ENCODE measurements around the gene PDYN.

PDYN gene

DNA sequence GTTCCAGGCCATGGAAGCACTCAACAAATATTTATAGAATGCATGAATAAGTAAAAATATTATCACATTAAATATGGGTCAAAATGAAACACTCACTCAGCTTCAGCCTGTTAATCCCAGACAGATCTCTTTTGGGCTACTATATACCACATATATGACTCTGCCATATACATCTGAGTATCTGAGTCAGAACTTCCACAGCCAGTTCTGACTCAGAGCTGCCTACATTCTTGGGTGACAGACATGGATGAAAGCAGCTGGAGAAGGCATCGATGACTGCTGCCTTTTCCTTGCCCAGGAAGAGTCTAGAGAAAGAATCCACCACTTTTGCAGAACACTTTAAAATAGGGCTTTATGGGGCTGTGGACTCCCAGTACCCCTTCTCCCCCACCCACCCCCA lies 11.5 kb upstream of the PDYN start:
- no peak for DNase-seq (ENCODE audit: extremely low read depth, low read depth)
- H3K4me3 ChIP-seq (replicated peaks; ENCODE audit: low read depth, low read length): no peak overlapping the region
- TF ChIP-seq, protein P1, sequence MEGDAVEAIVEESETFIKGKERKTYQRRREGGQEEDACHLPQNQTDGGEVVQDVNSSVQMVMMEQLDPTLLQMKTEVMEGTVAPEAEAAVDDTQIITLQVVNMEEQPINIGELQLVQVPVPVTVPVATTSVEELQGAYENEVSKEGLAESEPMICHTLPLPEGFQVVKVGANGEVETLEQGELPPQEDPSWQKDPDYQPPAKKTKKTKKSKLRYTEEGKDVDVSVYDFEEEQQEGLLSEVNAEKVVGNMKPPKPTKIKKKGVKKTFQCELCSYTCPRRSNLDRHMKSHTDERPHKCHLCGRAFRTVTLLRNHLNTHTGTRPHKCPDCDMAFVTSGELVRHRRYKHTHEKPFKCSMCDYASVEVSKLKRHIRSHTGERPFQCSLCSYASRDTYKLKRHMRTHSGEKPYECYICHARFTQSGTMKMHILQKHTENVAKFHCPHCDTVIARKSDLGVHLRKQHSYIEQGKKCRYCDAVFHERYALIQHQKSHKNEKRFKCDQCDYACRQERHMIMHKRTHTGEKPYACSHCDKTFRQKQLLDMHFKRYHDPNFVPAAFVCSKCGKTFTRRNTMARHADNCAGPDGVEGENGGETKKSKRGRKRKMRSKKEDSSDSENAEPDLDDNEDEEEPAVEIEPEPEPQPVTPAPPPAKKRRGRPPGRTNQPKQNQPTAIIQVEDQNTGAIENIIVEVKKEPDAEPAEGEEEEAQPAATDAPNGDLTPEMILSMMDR (IDR thresholded peaks at IDR 0.05; ENCODE audit: low read depth, low read length, missing control alignments): no peak

DNA sequence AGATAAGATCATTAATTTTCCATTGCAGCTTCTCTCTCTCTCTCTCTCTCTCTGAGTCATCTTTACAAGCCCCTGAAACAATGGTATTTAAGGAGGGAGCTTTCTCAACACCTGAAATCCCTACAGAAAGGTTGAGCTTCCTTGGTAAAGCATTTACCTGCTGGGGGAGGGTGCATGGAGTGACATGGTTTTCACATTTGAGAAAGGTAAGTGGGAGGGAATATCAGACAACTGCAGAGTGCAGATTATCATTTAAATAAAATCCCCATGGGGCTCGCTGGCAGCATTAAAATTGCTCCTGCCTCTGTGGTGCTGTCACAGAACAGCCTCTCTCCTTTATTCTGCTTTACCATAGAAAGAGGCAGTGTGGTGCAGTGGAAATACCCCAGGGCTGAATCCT lies 10.3 kb upstream of the PDYN start:
- no peak for DNase-seq (ENCODE audit: extremely low read depth, low read depth)
- no peak overlapping the region for H3K4me3 ChIP-seq (replicated peaks; ENCODE audit: low read depth, low read length)
- TF ChIP-seq, protein P1 (IDR thresholded peaks at IDR 0.05; ENCODE audit: low read depth, low read length, missing control alignments): no peak

DNA sequence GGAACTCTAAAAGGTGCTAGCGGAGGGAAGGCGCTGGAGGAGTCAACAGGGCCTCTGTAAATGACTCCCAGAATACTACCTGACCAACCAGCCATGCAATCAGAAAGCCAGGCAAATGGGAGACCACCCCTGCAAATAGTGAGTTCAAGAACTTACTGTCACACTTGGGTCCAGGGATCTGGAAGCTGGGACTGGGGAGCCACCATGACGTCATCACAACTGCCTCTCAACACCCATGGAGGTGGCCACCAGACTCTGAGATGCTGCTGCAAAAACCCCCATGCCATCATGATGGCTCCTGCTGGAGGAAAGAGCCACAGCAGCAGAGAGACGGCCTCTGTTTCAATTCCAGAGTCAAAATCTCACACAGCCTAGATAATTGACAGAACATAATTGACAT lies 8.5 kb upstream of the PDYN start:
- no peak for DNase-seq (ENCODE audit: extremely low read depth, low read depth)
- TF ChIP-seq, protein P1 (IDR thresholded peaks at IDR 0.05; ENCODE audit: low read depth, low read length, missing control alignments): no peak
- H3K4me3 ChIP-seq (replicated peaks; ENCODE audit: low read depth, low read length): no peak overlapping the region

DNA sequence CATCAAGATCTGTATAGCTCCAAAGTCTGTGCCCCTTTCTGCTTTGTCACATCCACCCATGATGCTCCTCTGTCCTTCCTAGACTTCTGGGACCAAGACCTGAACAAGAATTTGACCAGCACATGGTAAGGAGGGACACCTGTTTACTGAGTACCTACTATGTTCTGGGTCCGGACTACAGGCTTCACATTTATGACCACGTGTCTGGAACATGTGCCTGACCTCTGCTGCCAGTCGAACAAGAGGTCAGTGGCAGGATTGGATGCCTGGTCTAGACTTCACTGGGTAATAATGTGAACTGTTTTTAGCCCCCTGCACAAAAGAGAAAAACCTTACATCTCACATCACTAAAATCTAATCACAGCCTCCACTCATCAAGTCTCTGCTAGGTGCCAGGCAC lies 7.3 kb upstream of the PDYN start:
- DNase-seq (ENCODE audit: extremely low read depth, low read depth): no peak
- H3K4me3 ChIP-seq (replicated peaks; ENCODE audit: low read depth, low read length): no peak overlapping the region
- TF ChIP-seq, protein P1 (IDR thresholded peaks at IDR 0.05; ENCODE audit: low read depth, low read length, missing control alignments): no peak

DNA sequence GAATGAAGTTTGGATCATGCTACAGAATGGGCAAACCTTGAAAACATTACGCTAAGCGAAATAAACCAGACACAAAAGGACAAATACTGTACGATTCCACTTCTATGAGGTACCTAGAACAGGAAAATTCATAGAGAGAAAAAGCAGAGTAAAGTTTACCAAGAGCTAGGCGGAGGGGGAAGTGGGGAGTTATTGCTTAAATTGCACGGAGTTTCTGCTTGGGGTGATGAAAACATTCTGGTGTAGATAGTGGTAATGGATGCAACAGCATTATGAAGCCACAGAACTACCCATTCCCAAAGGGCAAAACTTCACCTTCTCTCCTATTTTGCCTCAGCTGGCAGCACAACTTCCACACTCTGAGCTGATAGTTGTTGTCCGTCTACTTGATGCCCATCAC lies 6.4 kb upstream of the PDYN start:
- H3K4me3 ChIP-seq (replicated peaks; ENCODE audit: low read depth, low read length): no peak overlapping the region
- TF ChIP-seq, protein P1 (IDR thresholded peaks at IDR 0.05; ENCODE audit: low read depth, low read length, missing control alignments): no peak
- DNase-seq (ENCODE audit: extremely low read depth, low read depth): no peak

DNA sequence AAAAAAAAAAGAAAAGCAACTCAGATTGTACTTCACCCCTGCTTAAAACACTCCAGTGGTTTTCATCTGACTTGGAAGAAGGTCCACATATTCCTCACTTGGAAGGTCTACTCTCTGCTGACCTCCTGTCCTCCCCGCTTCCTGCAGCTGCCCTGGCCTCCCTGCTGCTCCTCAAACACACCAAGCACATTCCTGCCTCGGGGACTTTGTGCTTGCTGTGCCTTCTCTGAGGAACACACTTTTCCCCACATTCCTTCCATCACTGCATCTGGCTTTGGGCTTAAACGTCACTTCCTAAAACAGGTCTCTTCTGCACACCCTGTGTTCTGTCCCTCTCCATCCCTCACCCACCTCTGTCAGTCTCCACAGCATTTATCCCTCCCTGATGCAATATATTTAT lies 4.9 kb upstream of the PDYN start:
- no peak for DNase-seq (ENCODE audit: extremely low read depth, low read depth)
- TF ChIP-seq, protein P1 (IDR thresholded peaks at IDR 0.05; ENCODE audit: low read depth, low read length, missing control alignments): no peak
- no peak overlapping the region for H3K4me3 ChIP-seq (replicated peaks; ENCODE audit: low read depth, low read length)

DNA sequence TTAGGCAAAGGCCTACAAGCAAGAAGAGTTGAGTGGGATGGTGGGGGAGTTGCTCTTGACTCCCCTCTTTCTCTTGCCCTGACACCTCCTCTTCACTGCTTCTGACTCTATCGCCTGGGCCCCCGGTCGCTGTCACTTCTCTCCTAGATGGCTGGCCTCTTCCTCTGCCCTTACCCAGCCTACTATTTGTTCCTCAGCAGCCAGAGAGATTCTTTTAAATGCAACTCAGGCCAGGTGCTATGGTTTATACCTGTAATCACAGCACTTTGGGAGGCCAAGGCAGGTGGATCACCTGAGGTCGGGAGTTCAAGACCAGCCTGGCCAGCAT lies 4.3 kb upstream of the PDYN start:
- TF ChIP-seq, protein P1 (IDR thresholded peaks at IDR 0.05; ENCODE audit: low read depth, low read length, missing control alignments): no peak
- DNase-seq (ENCODE audit: extremely low read depth, low read depth): no peak
- H3K4me3 ChIP-seq (replicated peaks; ENCODE audit: low read depth, low read length): no peak overlapping the region

All from HFF-Myc (cell line).